Coronary artery (tissue), 2 donors: ENCODE results near the gene MYH14.
"Not testable (repeated sequence)": the region's sequence is repeated elsewhere in the genome, so short reads cannot be mapped to it uniquely, and the experiment has no call there.

ENCODE experiments used
- DNase-seq: peaks from one replicate; pipeline ENCODE4 v3.0.0-alpha.2; 2017; ENCODE audit warnings: low spot score
- H3K27ac ChIP-seq, 2 donors: fragments of 200-600 bp; sonication (generic); one replicate each; pipeline ENCODE4 v1.5.1; 2016 to 2019
- H3K4me3 ChIP-seq: fragments of 200-600 bp; sonication (generic); 2 replicates; pipeline ENCODE4 v1.5.1; 2016; ENCODE audit warnings: mild to moderate bottlenecking, moderate library complexity
- TF ChIP-seq, protein P1 (sequence below): fragments of 200-600 bp; sonication (generic); IDR thresholded peaks from one replicate; pipeline ENCODE4 v1.5.1; 2019; ENCODE audit warnings: antibody characterized with exemption

The MYH14 gene

GRCh38 chr19:50222691-50223438 is 19.4 kb downstream of the MYH14 start:
- TF ChIP-seq, protein P1, sequence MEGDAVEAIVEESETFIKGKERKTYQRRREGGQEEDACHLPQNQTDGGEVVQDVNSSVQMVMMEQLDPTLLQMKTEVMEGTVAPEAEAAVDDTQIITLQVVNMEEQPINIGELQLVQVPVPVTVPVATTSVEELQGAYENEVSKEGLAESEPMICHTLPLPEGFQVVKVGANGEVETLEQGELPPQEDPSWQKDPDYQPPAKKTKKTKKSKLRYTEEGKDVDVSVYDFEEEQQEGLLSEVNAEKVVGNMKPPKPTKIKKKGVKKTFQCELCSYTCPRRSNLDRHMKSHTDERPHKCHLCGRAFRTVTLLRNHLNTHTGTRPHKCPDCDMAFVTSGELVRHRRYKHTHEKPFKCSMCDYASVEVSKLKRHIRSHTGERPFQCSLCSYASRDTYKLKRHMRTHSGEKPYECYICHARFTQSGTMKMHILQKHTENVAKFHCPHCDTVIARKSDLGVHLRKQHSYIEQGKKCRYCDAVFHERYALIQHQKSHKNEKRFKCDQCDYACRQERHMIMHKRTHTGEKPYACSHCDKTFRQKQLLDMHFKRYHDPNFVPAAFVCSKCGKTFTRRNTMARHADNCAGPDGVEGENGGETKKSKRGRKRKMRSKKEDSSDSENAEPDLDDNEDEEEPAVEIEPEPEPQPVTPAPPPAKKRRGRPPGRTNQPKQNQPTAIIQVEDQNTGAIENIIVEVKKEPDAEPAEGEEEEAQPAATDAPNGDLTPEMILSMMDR: no peak

DNA sequence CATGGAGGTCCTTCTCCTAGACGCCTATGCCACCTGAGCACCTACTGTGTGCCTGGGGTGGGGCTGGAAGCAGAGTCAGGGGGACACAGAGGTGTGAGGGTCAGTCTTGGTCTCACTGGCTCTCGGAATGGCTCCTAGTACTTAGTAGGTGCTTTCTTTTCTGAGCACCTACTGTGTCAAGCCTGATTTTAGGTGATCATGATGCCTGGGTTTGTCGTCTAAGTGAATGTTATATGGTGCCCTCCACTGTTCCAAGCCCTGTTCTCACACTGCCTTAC is 20.0 kb downstream of the MYH14 start:
- H3K4me3 ChIP-seq: no peak overlapping the region
- no peak for DNase-seq
- no peak overlapping the region for H3K27ac ChIP-seq
- TF ChIP-seq, protein P1: no peak

More at GRCh38 chr19:50222691-50223438, 19.4 kb downstream of the MYH14 start:
- no peak overlapping the region for H3K4me3 ChIP-seq
- no peak overlapping the region for H3K27ac ChIP-seq
- DNase-seq: no peak

- TF ChIP-seq, protein P1: no peak
- DNase-seq: no peak
- H3K4me3 ChIP-seq: no peak overlapping the region
- H3K27ac ChIP-seq: no peak overlapping the region
Observed at GRCh38 chr19:50224986-50225747, 21.7 kb downstream of the MYH14 start.

DNA sequence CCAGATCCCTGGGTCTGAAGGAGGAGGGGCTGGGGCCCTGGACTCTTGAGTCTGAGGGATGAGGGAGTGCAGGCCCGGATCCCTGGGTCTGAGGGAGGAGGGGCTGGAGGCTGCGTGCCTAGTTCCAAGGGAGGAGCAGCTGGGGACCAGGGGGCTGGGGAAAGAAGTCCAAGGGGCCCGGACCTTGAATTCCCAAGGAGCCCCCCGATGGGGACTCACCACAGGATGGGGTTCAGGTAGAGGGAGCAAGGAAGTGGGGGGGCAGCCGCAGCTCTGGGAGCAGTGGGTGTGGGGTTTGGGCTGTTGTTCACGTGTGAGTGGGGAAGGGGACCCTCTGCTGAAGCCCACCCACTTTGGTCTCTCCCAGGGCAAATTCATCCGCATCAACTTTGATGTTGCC is 23.1 kb downstream of the MYH14 start:
- no peak overlapping the region for H3K4me3 ChIP-seq
- TF ChIP-seq, protein P1: no peak
- DNase-seq: no peak

GRCh38 chr19:50228153-50228552 is 24.7 kb downstream of the MYH14 start:
- not testable (repeated sequence) for H3K27ac ChIP-seq, DNase-seq, H3K4me3 ChIP-seq

More for the DNA sequence above, 23.1 kb downstream of the MYH14 start:
- no peak overlapping the region for H3K27ac ChIP-seq

- no peak for DNase-seq
- TF ChIP-seq, protein P1: no peak
Observed at GRCh38 chr19:50230379-50231351, 27.2 kb downstream of the MYH14 start.

GRCh38 chr19:50231417-50231816 is 28.0 kb downstream of the MYH14 start:
- not testable (repeated sequence) for H3K27ac ChIP-seq, H3K4me3 ChIP-seq

More at GRCh38 chr19:50230379-50231351, 27.2 kb downstream of the MYH14 start:
- Histone ChIP-seq H3K4me3 (no peak overlapping the region), H3K27ac (no peak overlapping the region)

More at GRCh38 chr19:50231417-50231816, 28.0 kb downstream of the MYH14 start:
- not testable (repeated sequence) for DNase-seq
